HTR-8/SVneo (cell line): ENCODE data around the gene RHCG.

Source experiments
- DNase-seq: peaks from one replicate; pipeline ENCODE4 v3.0.0; 2011; ENCODE audit warnings: low spot score, mixed read lengths; ENCODE audit not compliant: insufficient read length
- FAIRE-seq: peaks from 2 replicates; lab custom pipeline; 2011; peaks lifted over from hg19 to GRCh38; lab: Jason Lieb, UNC

RHCG gene

GRCh38 chr15:89448825-89449224, 47.6 kb downstream of the RHCG start:
- DNase-seq (no peak), FAIRE-seq (no peak)

- DNase-seq (no peak), FAIRE-seq (no peak)
Measured at GRCh38 chr15:89447676-89448075, 48.7 kb downstream of the RHCG start.

GRCh38 chr15:89446255-89446891, 50.0 kb downstream of the RHCG start:
- FAIRE-seq (no peak), DNase-seq (no peak)

- FAIRE-seq (no peak), DNase-seq (no peak)
Measured at GRCh38 chr15:89445518-89445917, 50.9 kb downstream of the RHCG start.

- FAIRE-seq (no peak), DNase-seq (no peak)
Measured at GRCh38 chr15:89444241-89445225, 51.9 kb downstream of the RHCG start.

GRCh38 chr15:89443581-89443980, 52.8 kb downstream of the RHCG start:
- FAIRE-seq (no peak), DNase-seq (no peak)

- DNase-seq (peak; percentile 69), FAIRE-seq (no peak)
Measured at GRCh38 chr15:89442671-89443307, 53.6 kb downstream of the RHCG start.

- FAIRE-seq (no peak), DNase-seq (no peak)
Measured at GRCh38 chr15:89442155-89442554, 54.2 kb downstream of the RHCG start.

GRCh38 chr15:89441295-89441812, 55.0 kb downstream of the RHCG start:
- FAIRE-seq (no peak), DNase-seq (no peak)

- FAIRE-seq (no peak), DNase-seq (no peak)
Measured at GRCh38 chr15:89439764-89440163, 56.6 kb downstream of the RHCG start.

GRCh38 chr15:89436560-89437311, 59.6 kb downstream of the RHCG start:
- no peak for FAIRE-seq
- peak; percentile 25 for DNase-seq

- no peak for FAIRE-seq
- no peak for DNase-seq
Measured at GRCh38 chr15:89435362-89435761, 61.0 kb downstream of the RHCG start.

GRCh38 chr15:89433686-89434085, 62.7 kb downstream of the RHCG start:
- DNase-seq, result no peak
- no peak for FAIRE-seq

GRCh38 chr15:89430530-89431341, 65.6 kb downstream of the RHCG start:
- DNase-seq (peak; percentile 86), FAIRE-seq (peak; percentile 93)

GRCh38 chr15:89429986-89430385, 66.4 kb downstream of the RHCG start:
- FAIRE-seq, result no peak
- DNase-seq, result no peak

GRCh38 chr15:89429023-89429422, 67.4 kb downstream of the RHCG start:
- FAIRE-seq (no peak), DNase-seq (no peak)

GRCh38 chr15:89428246-89428645, 68.1 kb downstream of the RHCG start:
- no peak for DNase-seq
- FAIRE-seq, result no peak

- FAIRE-seq (no peak), DNase-seq (no peak)
Measured at GRCh38 chr15:89426500-89426899, 69.9 kb downstream of the RHCG start.

GRCh38 chr15:89423981-89424380, 72.4 kb downstream of the RHCG start:
- DNase-seq (no peak), FAIRE-seq (no peak)
